IPS DF 6.9 (cell line): Measurements from ENCODE around the gene ECPAS.
A peak's percentile ranks its signal among the peaks of the same experiment; 100 is the strongest.
"Not testable (repeated sequence)": the region's sequence is repeated elsewhere in the genome, so short reads cannot be mapped to it uniquely, and the experiment has no call there.

ENCODE experiments used
- DNase-seq: peaks from one replicate; pipeline ENCODE4 v3.0.0-alpha.2; 2013; ENCODE audit warnings: low read depth, low spot score
- H3K27ac ChIP-seq: one replicate; pipeline ENCODE4 v1.5.1; 2013; ENCODE audit warnings: low read length, control low read depth
- H3K27me3 ChIP-seq: 2 replicates; pipeline ENCODE4 v1.6.1; 2013; ENCODE audit warnings: mild to moderate bottlenecking, low read length; ENCODE audit not compliant: control insufficient read depth, insufficient read depth
- H3K36me3 ChIP-seq: 2 replicates; pipeline ENCODE4 v1.6.1; 2013; ENCODE audit warnings: low read length; ENCODE audit not compliant: control insufficient read depth, insufficient read depth
- H3K4me1 ChIP-seq: 2 replicates; pipeline ENCODE4 v1.6.1; 2013; ENCODE audit warnings: low read length; ENCODE audit not compliant: control insufficient read depth, insufficient read depth
- H3K4me3 ChIP-seq: 2 replicates; pipeline ENCODE4 v1.5.1; 2013; ENCODE audit warnings: mild to moderate bottlenecking, low read length
- H3K9me3 ChIP-seq: 2 replicates; pipeline ENCODE4 v1.6.1; 2013; ENCODE audit warnings: low read length, inconsistent platforms; ENCODE audit not compliant: control insufficient read depth, insufficient read depth
- WGBS: extraction: QIAGEN DNeasy Blood & Tissue Kit; methylation state at CpG from one replicate; pipeline ENCODE4 v1.1.7; 2013; ENCODE audit warnings: mixed read lengths, missing lambda C conversion rate; ENCODE audit not compliant: insufficient read length, insufficient coverage; 5-methylcytosine and 5-hydroxymethylcytosine counted together

The ECPAS gene

DNA sequence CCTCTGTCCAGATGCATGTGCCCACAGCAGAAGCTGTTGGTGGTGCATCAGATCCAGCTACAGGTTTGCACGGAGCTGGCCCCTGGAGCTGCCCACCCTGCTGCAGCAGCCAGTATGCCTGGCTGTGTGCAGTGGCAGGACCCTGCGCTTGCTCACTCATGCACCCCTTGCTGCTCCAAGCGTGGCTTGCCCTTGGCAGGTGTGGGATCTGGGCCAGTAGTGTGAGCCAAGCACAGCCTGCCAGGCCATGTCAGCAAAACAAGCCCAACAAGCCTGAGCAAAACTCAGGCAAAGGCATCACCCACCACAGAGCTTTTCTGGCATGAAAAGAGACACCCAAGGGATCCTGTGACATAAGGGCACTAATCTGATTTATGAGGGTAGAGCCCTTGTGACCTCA, 18.3 kb upstream of the ECPAS start:
- no peak for DNase-seq
- H3K36me3 ChIP-seq: no peaks in the 10 kb centered on the region
- H3K27me3 ChIP-seq: no peaks in the 10 kb centered on the region
- H3K4me3 ChIP-seq: no peak overlapping the region
- WGBS: no CpG with 5 or more reads among the region's 3 CpGs
- H3K4me1 ChIP-seq: no peaks in the 10 kb centered on the region
- no peak overlapping the region for H3K27ac ChIP-seq
- no peaks in the 10 kb centered on the region for H3K9me3 ChIP-seq

DNA sequence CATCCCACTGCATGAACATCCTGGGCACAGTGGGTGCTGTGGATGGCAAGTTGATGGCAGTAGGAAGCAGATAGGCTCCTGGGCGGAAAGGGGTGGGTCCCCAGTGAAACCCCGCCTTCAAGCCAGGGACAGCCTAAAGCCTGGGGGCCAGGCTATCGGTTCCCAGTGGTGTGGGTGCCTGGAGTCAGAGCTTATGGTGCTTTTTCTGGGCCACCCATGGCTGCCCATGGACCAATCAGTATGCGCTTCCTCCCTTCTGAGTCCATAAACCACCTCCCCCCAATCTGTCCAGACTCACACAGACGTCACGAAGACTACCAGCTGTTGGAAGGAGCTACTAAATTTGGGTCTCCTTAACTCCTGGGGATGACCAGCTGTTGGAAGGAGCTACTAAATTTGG, 17.5 kb upstream of the ECPAS start:
- H3K4me3 ChIP-seq: no peak overlapping the region
- no peaks in the 10 kb centered on the region for H3K36me3 ChIP-seq
- DNase-seq: no peak
- no peaks in the 10 kb centered on the region for H3K9me3 ChIP-seq
- no peaks in the 10 kb centered on the region for H3K4me1 ChIP-seq
- no peak overlapping the region for H3K27ac ChIP-seq
- H3K27me3 ChIP-seq: no peaks in the 10 kb centered on the region
- no CpG with 5 or more reads among the region's 6 CpGs for WGBS

DNA sequence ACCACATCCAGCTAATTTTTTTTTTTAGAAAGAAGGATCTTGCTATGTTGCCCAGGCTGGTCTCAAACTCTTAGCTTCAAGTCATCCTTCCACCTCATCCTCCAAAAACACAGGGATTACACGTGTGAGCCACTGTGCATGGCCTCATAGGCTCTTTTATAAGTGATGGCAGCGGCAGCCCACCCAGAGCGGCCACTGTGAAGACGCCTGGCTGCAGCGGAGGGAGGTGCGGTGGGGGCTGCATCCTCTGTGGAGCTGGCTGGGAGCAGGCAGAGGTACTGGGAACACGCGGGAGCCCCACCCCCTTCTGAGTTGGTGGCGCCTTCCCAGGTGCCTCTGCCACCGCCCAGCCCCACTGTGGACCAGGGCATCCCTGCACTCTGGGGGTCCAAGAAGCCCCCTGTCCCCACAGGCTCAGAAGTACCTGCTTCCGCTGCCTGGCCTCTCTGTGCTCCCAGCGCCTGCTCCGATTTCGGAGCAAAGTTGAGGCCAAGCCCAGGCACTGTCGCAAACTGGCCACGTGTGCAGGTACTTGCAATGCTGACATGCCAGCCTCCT, 16.9 kb upstream of the ECPAS start:
- no CpG with 5 or more reads among the region's 16 CpGs for WGBS
- Histone ChIP-seq H3K36me3 (no peaks in the 10 kb centered on the region), H3K27ac (no peak overlapping the region), H3K4me3 (no peak overlapping the region), H3K27me3 (no peaks in the 10 kb centered on the region), H3K9me3 (no peaks in the 10 kb centered on the region), H3K4me1 (no peaks in the 10 kb centered on the region)
- DNase-seq: no peak

DNA sequence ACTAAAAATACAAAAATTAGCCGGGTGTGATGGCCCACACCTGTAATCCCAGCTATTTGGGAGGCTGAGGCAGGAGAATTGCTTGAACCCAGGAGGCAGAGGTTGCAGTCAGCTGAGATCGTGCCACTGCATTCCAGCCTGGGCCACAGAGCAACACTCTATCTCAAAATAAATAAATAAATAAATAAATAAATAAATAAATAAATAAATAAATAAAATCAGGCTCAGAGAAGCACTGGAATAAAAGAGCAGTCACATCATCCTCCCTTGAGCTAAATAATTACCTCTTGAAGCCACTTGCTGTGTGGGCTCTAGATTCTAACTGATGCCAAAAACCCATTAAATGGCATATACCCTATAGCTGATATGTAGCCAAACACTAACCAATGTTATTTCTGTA, 13.0 kb upstream of the ECPAS start:
- WGBS: no CpG with 5 or more reads among the region's 2 CpGs
- H3K4me3 ChIP-seq, H3K36me3 ChIP-seq, H3K9me3 ChIP-seq, H3K27ac ChIP-seq, H3K4me1 ChIP-seq, H3K27me3 ChIP-seq, DNase-seq: not testable (repeated sequence)

DNA sequence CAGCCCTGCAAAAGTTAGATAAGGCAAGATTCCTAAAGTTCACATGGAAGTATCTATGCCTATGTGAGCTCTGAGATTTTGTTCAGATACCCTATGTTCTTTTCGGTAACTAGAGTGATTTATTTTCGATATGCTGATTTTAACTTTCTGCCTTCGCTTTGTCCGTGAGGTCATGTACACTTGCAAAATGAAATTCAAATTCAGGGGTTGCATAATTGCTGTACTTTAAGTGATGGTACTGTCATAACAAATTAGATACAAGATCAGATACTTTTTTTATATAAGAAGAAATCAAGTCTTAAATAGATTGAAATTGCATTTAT, 350 bp upstream of the ECPAS start:
- DNase-seq: no peak
- no peak overlapping the region for H3K27ac ChIP-seq
- H3K27me3 ChIP-seq: no peaks in the 10 kb centered on the region
- peaks cover 1% of the 10 kb centered on the region; the same call in 1 of the 2 replicates for H3K4me1 ChIP-seq
- no CpG with 5 or more reads among the region's 4 CpGs for WGBS
- no peaks in the 10 kb centered on the region for H3K9me3 ChIP-seq
- H3K4me3 ChIP-seq: peak overlapping the region; percentile 99; the same call in 1 of the 2 replicates
- H3K36me3 ChIP-seq: no peaks in the 10 kb centered on the region

DNA sequence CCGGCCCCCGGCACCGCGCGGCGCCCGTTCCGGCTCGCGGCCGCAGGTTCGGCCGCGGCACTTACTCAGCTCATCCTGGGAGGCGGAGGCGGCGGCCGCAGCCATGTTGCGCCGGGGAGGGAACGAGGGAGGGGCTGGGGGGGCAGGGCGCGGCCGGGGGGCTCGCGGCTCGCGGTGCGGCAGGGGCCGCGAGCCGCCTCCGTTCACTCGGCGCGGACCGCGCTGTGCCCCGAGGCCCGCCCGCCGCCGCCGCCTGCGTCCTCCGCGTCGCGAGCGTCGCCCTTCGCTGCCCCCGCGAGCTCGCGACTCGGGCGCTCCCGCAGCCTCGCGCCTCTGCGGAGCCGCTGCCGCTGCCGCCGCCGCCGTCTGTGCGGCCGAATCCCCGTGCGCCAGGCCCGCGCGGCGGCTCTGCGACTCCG, 735 bp downstream of the ECPAS start:
- Histone ChIP-seq H3K4me3 (peak overlapping the region; percentile 99), H3K9me3 (no peaks in the 10 kb centered on the region), H3K4me1 (peaks cover 1% of the 10 kb centered on the region; the same call in 1 of the 2 replicates), H3K36me3 (no peaks in the 10 kb centered on the region), H3K27ac (no peak overlapping the region), H3K27me3 (no peaks in the 10 kb centered on the region)
- DNase-seq: no peak
- no CpG with 5 or more reads among the region's 78 CpGs for whole genome bisulfite sequencing

DNA sequence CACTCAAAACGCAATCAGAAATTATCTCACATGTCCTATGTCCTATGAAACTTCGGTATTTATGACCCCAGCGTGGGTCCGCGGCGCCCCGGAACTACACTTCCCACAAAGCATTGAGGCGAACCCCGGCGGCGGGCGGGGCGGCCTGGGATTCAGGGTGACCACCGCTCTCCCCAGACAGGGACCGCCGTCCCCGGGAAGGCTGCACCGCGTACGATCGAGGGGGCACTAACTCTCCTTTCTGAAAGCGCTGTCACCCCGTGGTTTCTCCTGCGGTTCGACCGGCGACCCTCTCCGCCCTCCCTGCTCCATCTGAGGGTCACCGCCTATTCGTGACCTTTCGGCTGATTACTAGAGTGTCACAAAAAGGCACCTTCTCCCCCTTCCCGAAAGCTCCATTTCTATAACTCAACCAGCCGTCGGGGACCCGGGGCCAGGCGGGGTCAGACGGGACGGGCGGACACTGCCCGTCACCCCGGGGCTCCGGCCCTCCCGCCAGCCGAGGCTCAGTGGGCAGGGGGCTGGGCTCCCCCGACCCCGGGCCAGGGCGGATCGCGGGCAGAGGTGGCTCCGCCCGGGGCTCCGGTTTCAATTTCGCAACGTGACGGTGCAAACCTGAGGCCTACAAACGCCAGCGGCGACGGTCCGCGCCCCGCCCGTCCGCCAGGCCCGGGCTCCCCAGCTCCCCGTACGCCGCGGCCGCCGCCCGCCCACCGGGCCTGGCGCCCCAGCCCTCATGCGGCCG, 1.3 kb downstream of the ECPAS start:
- Histone ChIP-seq H3K27me3 (no peaks in the 10 kb centered on the region), H3K4me3 (peak overlapping the region; percentile 99), H3K4me1 (peaks cover 1% of the 10 kb centered on the region; the same call in 1 of the 2 replicates), H3K9me3 (no peaks in the 10 kb centered on the region), H3K27ac (no peak overlapping the region), H3K36me3 (no peaks in the 10 kb centered on the region)
- no CpG with 5 or more reads among the region's 76 CpGs for WGBS
- DNase-seq: no peak

DNA sequence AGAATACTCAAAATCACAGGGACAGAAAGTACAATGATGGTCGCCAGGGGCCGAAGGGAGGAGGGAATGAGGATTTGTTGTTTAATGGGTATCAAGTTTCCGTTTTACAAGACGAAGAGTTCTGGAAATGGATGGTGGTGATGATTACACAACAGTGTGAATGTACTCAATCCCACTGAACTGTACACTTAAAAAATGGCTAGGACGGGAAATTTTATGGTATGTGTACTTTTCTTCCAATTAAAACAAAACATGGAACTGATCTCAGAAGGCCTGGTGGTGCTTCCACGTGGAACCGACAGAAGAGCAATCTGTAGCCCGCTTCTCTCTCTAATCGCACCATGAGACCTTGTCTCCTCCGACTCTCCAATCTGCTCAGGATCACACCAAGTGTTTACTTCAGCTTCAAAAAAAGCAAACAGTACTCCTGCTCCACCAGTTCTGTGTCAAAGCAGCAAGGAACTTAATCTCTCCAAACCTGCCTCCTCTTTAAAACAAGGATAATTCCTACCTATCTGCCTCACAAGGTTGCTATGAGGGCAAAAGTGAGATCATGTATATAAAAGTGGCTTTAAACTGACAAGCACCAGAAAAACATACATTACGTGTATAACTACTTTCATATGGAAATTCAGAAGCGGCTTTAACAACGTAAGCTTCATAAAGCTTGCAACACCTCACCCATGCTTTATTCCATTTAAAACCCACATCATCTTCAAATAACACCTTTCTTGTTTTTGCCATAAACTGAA, 2.1 kb downstream of the ECPAS start:
- no peaks in the 10 kb centered on the region for H3K36me3 ChIP-seq
- WGBS: no CpG with 5 or more reads among the region's 13 CpGs
- no peak for DNase-seq
- no peak overlapping the region for H3K27ac ChIP-seq
- H3K27me3 ChIP-seq: no peaks in the 10 kb centered on the region
- no peaks in the 10 kb centered on the region for H3K9me3 ChIP-seq
- peak overlapping the region; percentile 99; the same call in 1 of the 2 replicates for H3K4me3 ChIP-seq
- H3K4me1 ChIP-seq: peaks cover 1% of the 10 kb centered on the region; the same call in 1 of the 2 replicates

DNA sequence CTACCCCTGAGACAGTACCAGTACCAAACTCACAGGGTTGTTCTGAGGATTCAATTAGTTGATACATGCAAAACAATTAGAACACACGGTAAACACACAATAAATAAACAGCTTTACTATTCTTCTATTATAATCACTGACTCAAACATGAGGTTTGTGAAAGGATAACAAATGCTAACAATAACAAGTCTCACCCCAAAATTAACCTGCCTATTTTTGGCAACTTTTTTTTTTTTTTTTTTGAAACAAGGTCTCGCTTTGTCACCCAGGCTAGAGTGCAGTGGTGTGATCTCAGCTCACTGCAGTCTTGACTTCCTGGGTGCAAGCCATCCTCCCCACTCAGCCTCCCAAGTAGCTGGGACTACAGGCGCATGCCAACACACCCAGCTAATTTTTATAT, 6.5 kb downstream of the ECPAS start:
- Histone ChIP-seq H3K9me3 (no peaks in the 10 kb centered on the region), H3K36me3 (no peaks in the 10 kb centered on the region), H3K27ac (no peak overlapping the region), H3K4me3 (no peak overlapping the region), H3K4me1 (peaks cover 1% of the 10 kb centered on the region; the same call in 1 of the 2 replicates), H3K27me3 (no peaks in the 10 kb centered on the region)
- DNase-seq: no peak
- no CpG with 5 or more reads among the region's 3 CpGs for WGBS

DNA sequence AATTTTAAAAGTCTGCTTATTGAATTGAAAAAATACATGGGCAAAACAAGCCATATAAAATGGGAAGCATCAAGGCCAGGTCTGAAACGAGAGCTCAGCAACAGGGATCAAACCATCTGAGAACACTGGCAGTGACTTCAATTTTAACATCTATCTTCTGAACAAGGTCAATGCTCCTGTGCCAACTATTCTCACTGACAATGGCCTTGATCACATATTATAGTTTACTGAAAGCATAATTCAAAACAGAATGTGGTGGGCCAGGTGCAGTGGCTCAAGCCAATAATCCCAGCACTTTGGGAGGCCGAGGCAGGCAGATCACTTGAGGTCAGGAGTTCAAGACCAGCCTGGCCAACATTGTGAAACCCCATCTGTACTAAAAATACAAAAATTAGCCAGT, 9.0 kb downstream of the ECPAS start:
- H3K4me3 ChIP-seq: no peak overlapping the region
- no CpG with 5 or more reads among the region's 2 CpGs for WGBS
- no peaks in the 10 kb centered on the region for H3K27me3 ChIP-seq
- no peaks in the 10 kb centered on the region for H3K9me3 ChIP-seq
- H3K4me1 ChIP-seq: peaks cover 2% of the 10 kb centered on the region
- no peaks in the 10 kb centered on the region for H3K36me3 ChIP-seq
- no peak for DNase-seq
- no peak overlapping the region for H3K27ac ChIP-seq
